Adrenal gland (tissue), 12 donors: ENCODE data around the gene CMPK1. TPM values are rescaled to one million over a fixed set of nuclear protein-coding genes. Genes with fewer than 3 reads are reported as not detected.
A peak's percentile ranks its signal among the peaks of the same experiment; 100 is the strongest.

ENCODE experiments used
- DNase-seq, 7 donors: peaks; one replicate each; pipeline ENCODE4 v3.0.0-alpha.2; 2019 to 2020
- H3K27ac ChIP-seq, 5 donors: fragments of 200-600 bp; sonication (generic) in 4 of 5; 1 replicate in 3 of 5; 2 replicates in 2 of 5; pipeline versions ENCODE4 v1.5.1 to v1.8.0; 2016 to 2020; ENCODE audit warnings: mild to moderate bottlenecking in 1 of 5
- H3K27me3 ChIP-seq: fragments of 200-600 bp; 2 replicates; pipeline ENCODE4 v1.8.0; 2021
- H3K36me3 ChIP-seq, 2 donors: fragments of 200-600 bp; replicated peaks in 1 of 2; 1 replicate in 1 of 2; 2 replicates in 1 of 2; pipeline versions ENCODE4 v1.5.1 to v1.8.0; 2018 to 2022
- H3K4me1 ChIP-seq, 2 donors: fragments of 200-600 bp; replicated peaks in 1 of 2; 1 replicate in 1 of 2; 2 replicates in 1 of 2; pipeline versions ENCODE4 v1.5.1 to v1.8.0; 2018 to 2021
- H3K4me3 ChIP-seq, 4 donors: fragments of 200-600 bp; sonication (generic) in 3 of 4; one replicate each; pipeline ENCODE4 v1.5.1; 2016 to 2018
- H3K9me3 ChIP-seq, 3 donors: fragments of 200-600 bp; sonication (generic) in 1 of 3; replicated peaks in 1 of 3; 1 replicate in 2 of 3; 2 replicates in 1 of 3; pipeline versions ENCODE4 v1.5.1 to v1.8.0; 2016 to 2021
- CTCF ChIP-seq, 6 experiments: fragments of 450-650 bp in 4 of 6; fragments of 200-600 bp in 2 of 6; sonication (generic) in 1 of 6; IDR thresholded peaks; 1 replicate in 5 of 6; 2 replicates in 1 of 6; pipeline versions ENCODE4 v1.5.1 to v1.8.0; 2016 to 2021; ENCODE audit warnings: antibody characterized with exemption in 6 of 6, mild to moderate bottlenecking in 2 of 6, moderate library complexity in 1 of 6
- POLR2A ChIP-seq, 2 donors: fragments of 450-650 bp; IDR thresholded peaks; one replicate each; pipeline ENCODE4 v1.6.1; 2017; ENCODE audit warnings: antibody characterized with exemption in 2 of 2, mild to moderate bottlenecking in 2 of 2, moderate library complexity in 1 of 2
- WGBS, 4 donors: extraction: QIAGEN DNeasy Blood & Tissue Kit in 2 of 4; methylation state at CpG; one replicate each; pipeline versions ENCODE4 v1.1.5 to v1.1.7; 2013 to 2017; 5-methylcytosine and 5-hydroxymethylcytosine counted together
- intact Hi-C, 2 donors: fragments of 100-400 bp; cut with DNase I; formaldehyde crosslinking; loops; one replicate each; pipeline versions ENCODE4 v1.14.1 to v1.15.0; 2022 to 2023
- polyA plus RNA-seq, 3 donors: library from polyadenylated mRNA; stranded (reverse); fragments of 200-250 nt in 2 of 3; fragments of 350-450 nt in 1 of 3; fragmentation: Illumina TruSeq in 1 of 3; extraction: RNeasy Lipid Tissue Mini Kit (QIAGEN cat#74804) in 1 of 3; gene quantifications; one replicate each; pipeline ENCODE4 v1.2.3, GENCODE V29; 2013 to 2014
- total RNA-seq, 9 donors: library from RNA; depleted of rRNA in 4 of 9; stranded (reverse); fragments of >200 nt in 4 of 9; fragments of 120-200 nt in 1 of 9; fragmentation: NEBNext Ultra II Directional in 1 of 9; extraction: Animal tissue kit (Norgen Biotek cat#: 25700) in 1 of 9; gene quantifications; one replicate each; pipeline versions ENCODE4 v1.1.0 to v1.2.4, GENCODE V29; 2013 to 2023
- donor health status: healthy with polysubstance abuse.
- donor health status: Bipolar disorder and iron deficiency.
- donor health status: DM: yes; HTN: yes; CAD: no.
- donor health status: DM: no; HTN: no; CAD: no.
- donor health status: DM: no; HTN: no; CAD: no.
- donor health status: DM: yes; HTN: yes; CAD: no.

CMPK1 gene
- total and polyA plus RNA-seq, 12 donors = 31.0 to 124 (median 64.2) TPM

GRCh38 chr1:47388030-47388890 lies 54.7 kb downstream of the CMPK1 start:
- no peak overlapping the region for H3K27ac ChIP-seq
- no peaks in the 10 kb centered on the region for H3K9me3 ChIP-seq
- H3K4me3 ChIP-seq = no peak overlapping the region
- DNase-seq = no peak
- H3K27me3 ChIP-seq = no peaks in the 10 kb centered on the region
- WGBS, 4 donors = 24 to 38% (median 32%) methylated on average over 10 of the region's 10 CpGs
- H3K36me3 ChIP-seq = no peaks in the 10 kb centered on the region
- H3K4me1 ChIP-seq = no peaks in the 10 kb centered on the region
- TF ChIP-seq POLR2A (IDR thresholded peaks at IDR 0.05) (no peak), CTCF (IDR thresholded peaks at IDR 0.05) (no peak)
- intact Hi-C loops = no loop called here

GRCh38 chr1:47388891-47389238 lies 55.3 kb downstream of the CMPK1 start:
- H3K36me3 ChIP-seq = no peaks in the 10 kb centered on the region
- peak; percentile 49 to 86 (median 71) for DNase-seq
- 25 to 31% (median 29%) methylated on average over 3 of the region's 3 CpGs for WGBS, 4 donors
- no peaks in the 10 kb centered on the region for H3K9me3 ChIP-seq
- no peaks in the 10 kb centered on the region for H3K4me1 ChIP-seq
- intact Hi-C loops = no loop called here
- TF ChIP-seq CTCF (IDR thresholded peaks at IDR 0.05) (peak; percentile 43 to 75 (median 66)), POLR2A (IDR thresholded peaks at IDR 0.05) (no peak)
- H3K27me3 ChIP-seq = no peaks in the 10 kb centered on the region
- H3K27ac ChIP-seq = no peak overlapping the region
- H3K4me3 ChIP-seq = no peak overlapping the region

DNA sequence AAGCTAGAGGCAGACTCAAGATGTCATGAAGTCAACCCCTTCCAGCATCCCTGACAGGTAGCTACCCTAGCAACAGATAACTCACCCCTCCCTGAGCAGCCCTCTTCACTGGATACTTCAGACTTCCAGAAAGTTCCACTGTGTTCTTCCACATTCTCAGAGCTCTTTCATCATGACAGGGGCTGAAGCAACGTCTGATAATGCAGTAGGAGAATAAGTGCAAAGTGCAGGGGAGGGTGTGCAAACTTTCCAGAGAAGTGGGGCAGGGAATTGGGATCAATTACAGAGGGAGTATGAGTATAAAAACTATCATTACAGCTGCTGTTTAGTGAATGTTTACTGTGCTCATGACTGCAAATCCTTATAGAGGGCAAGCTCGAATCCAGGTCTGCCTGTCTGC lies 56.1 kb downstream of the CMPK1 start:
- no peaks in the 10 kb centered on the region for H3K27me3 ChIP-seq
- no peaks in the 10 kb centered on the region for H3K36me3 ChIP-seq
- intact Hi-C loops = no loop called here
- H3K27ac ChIP-seq = no peak overlapping the region
- TF ChIP-seq POLR2A (IDR thresholded peaks at IDR 0.05) (no peak), CTCF (IDR thresholded peaks at IDR 0.05) (no peak)
- H3K4me3 ChIP-seq = no peak overlapping the region
- H3K4me1 ChIP-seq = no peaks in the 10 kb centered on the region
- no peak for DNase-seq
- 34 to 48% (median 37%) methylated on average over 2 of the region's 2 CpGs for WGBS, 4 donors
- H3K9me3 ChIP-seq = no peaks in the 10 kb centered on the region

- Histone ChIP-seq H3K4me3 (no peak overlapping the region), H3K27me3 (peaks cover 5% of the 10 kb centered on the region), H3K36me3 (no peaks in the 10 kb centered on the region), H3K9me3 (no peaks in the 10 kb centered on the region), H3K4me1 (no peaks in the 10 kb centered on the region), H3K27ac (no peak overlapping the region)
- no peak for DNase-seq
- 45 to 91% (median 86%) methylated on average over 2 of the region's 2 CpGs for WGBS, 4 donors
- intact Hi-C loops = no loop called here
- no peak for TF ChIP-seq CTCF (IDR thresholded peaks at IDR 0.05)
- no peak for TF ChIP-seq POLR2A (IDR thresholded peaks at IDR 0.05)
Measured at GRCh38 chr1:47390843-47391242, 57.3 kb downstream of the CMPK1 start.
